ENCODE data around the gene PSMD9. TPM values are rescaled to one million over a fixed set of nuclear protein-coding genes. Genes with fewer than 3 reads are reported as not detected.

Gene PSMD9, protein sequence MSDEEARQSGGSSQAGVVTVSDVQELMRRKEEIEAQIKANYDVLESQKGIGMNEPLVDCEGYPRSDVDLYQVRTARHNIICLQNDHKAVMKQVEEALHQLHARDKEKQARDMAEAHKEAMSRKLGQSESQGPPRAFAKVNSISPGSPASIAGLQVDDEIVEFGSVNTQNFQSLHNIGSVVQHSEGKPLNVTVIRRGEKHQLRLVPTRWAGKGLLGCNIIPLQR
- total RNA-seq (10 to 100 TPM; 52.4 to 72.8 TPM), polyA plus RNA-seq (100 to 1,000 TPM in 1 of 2 donors, 10 to 100 TPM in 1; 39.6 to 134 TPM)
- long read RNA-seq, donor 1, transcript PSMD9-207 (6 exons, 2,784 nt), result major isoform, 32 of 63 reads
- long read RNA-seq, donor 1, partial matches to known transcripts, result 19 of 63 reads
- long read RNA-seq, donor 1, other reads (novel, unspliced or antisense), result 0 of 63 reads
- long read RNA-seq, donor 2, transcript PSMD9-207 (6 exons, 2,784 nt), result major isoform, 11 of 17 reads
- long read RNA-seq, donor 2, partial matches to known transcripts, result 0 of 17 reads
- long read RNA-seq, donor 2, other reads (novel, unspliced or antisense), result 0 of 17 reads
- long read RNA-seq, donor 3, transcript PSMD9-207 (6 exons, 2,784 nt), result major isoform, 17 of 34 reads
- long read RNA-seq, donor 3, partial matches to known transcripts, result 13 of 34 reads
- long read RNA-seq, donor 3, other reads (novel, unspliced or antisense), result 0 of 34 reads
- long read RNA-seq, donor 4, transcript PSMD9-207 (6 exons, 2,784 nt), result major isoform, 10 of 21 reads
- long read RNA-seq, donor 4, partial matches to known transcripts, result 10 of 21 reads
- long read RNA-seq, donor 4, other reads (novel, unspliced or antisense), result 0 of 21 reads
- long read RNA-seq, donor 5, transcript PSMD9-207 (6 exons, 2,784 nt), result major isoform, 46 of 87 reads
- long read RNA-seq, donor 5, partial matches to known transcripts, result 28 of 87 reads
- long read RNA-seq, donor 5, other reads (novel, unspliced or antisense), result 0 of 87 reads

GRCh38 chr12:121888478-121889273 lies at the start of gene PSMD9:
Gene PSMD9, plus strand, starts transcription at chr12:121888790. Its CDS starts 67 bp downstream, at chr12:121888857.
- H3K27ac ChIP-seq (ENCODE audit: low read depth in 1 of 2, low read length in 1 of 2), result peak within 1 kb of the TSS; percentile 98 to 99
- peaks cover 0 to 4% (median 0%) of the 10 kb centered on the region in 4 donors for H3K9me3 ChIP-seq (ENCODE audit: control insufficient read depth in 4 of 4, insufficient read depth in 3 of 4, low read length in 3 of 4)
- ATAC-seq (ENCODE audit: insufficient read depth, low FRiP score) (peak; percentile 99), DNase-seq (peak; percentile 98)
- H3K36me3 ChIP-seq (ENCODE audit: control insufficient read depth in 4 of 4, insufficient read depth in 4 of 4, low read length in 4 of 4), result peaks cover 0 to 11% (median 4%) of the 10 kb centered on the region in 4 donors
- peak within 1 kb of the TSS; percentile 70 for H3K4me3 ChIP-seq
- peaks cover 0 to 17% (median 7%) of the 10 kb centered on the region in 5 donors for H3K4me1 ChIP-seq (ENCODE audit: control insufficient read depth in 5 of 5, insufficient read depth in 5 of 5, low read length in 5 of 5)
- peaks cover 0 to 9% (median 6%) of the 10 kb centered on the region in 3 donors for H3K27me3 ChIP-seq (ENCODE audit: control insufficient read depth in 3 of 3, insufficient read depth in 3 of 3, low read length in 2 of 3)
- TF ChIP-seq, protein P1, sequence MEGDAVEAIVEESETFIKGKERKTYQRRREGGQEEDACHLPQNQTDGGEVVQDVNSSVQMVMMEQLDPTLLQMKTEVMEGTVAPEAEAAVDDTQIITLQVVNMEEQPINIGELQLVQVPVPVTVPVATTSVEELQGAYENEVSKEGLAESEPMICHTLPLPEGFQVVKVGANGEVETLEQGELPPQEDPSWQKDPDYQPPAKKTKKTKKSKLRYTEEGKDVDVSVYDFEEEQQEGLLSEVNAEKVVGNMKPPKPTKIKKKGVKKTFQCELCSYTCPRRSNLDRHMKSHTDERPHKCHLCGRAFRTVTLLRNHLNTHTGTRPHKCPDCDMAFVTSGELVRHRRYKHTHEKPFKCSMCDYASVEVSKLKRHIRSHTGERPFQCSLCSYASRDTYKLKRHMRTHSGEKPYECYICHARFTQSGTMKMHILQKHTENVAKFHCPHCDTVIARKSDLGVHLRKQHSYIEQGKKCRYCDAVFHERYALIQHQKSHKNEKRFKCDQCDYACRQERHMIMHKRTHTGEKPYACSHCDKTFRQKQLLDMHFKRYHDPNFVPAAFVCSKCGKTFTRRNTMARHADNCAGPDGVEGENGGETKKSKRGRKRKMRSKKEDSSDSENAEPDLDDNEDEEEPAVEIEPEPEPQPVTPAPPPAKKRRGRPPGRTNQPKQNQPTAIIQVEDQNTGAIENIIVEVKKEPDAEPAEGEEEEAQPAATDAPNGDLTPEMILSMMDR (IDR thresholded peaks at IDR 0.05; ENCODE audit: control extremely low read depth, extremely low read depth), result peak; percentile 23
- 1% methylated on average over 67 of the region's 67 CpGs for WGBS, 2 donors
- peak within 1 kb of the TSS; percentile 38 to 98 for H3K9ac ChIP-seq (ENCODE audit: insufficient read depth in 1 of 2, low read length in 2 of 2)

DNA sequence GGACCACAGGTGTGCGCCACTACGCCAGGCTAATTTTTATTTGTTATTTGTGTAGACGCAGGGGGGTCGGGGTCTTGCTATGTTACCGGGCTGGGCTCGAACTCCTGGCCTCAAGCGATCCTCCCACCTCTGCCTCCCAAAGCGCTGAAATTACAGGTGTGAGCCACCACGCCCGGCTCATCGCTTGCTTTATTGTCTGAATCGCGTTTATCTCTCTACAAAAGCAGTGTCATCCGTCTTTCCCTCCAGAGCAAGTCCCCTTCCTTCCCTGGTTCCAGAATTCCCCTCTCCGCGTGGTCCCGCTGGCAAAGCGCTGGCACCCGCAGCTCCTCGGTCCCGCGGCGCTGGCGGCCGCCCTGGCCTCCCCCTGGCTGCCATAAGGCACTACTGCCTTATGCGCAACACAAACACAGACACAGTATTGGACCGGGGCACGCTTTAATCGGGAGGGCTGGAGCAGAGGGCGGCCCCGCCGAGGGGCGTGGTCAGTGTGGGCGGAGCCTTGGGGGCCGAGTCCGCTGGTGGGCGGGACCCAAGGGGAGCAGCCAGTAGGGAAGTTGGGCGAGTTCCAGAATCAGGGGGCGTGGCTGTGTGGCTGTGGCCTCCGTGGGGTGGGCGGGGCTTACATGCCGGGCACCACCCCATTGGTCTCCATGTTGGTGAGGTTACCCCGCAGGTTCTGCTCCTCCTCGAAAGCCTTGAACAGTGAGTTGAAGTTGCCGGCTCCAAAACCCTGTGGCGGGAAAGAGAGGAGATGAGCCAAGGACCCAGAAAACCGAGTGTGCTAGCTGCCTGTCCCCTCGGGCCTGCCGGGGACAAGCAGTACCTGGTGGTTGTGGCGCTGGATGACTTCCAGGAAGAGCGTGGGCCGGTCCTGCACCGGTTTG lies 49.2 kb upstream of the PSMD9 start:
- Histone ChIP-seq H3K9ac (ENCODE audit: insufficient read depth in 1 of 2, low read length in 2 of 2) (peak overlapping the region in 1 of 2 donors; percentile 55), H3K4me1 (ENCODE audit: control insufficient read depth in 5 of 5, insufficient read depth in 5 of 5, low read length in 5 of 5) (no peaks in the 10 kb centered on the region), H3K36me3 (ENCODE audit: control insufficient read depth in 4 of 4, insufficient read depth in 4 of 4, low read length in 4 of 4) (no peaks in the 10 kb centered on the region), H3K27ac (ENCODE audit: low read depth in 1 of 2, low read length in 1 of 2) (peak overlapping the region; percentile 43 to 77), H3K9me3 (ENCODE audit: control insufficient read depth in 4 of 4, insufficient read depth in 3 of 4, low read length in 3 of 4) (no peaks in the 10 kb centered on the region), H3K4me3 (peak overlapping the region; percentile 67), H3K27me3 (ENCODE audit: control insufficient read depth in 3 of 3, insufficient read depth in 3 of 3, low read length in 2 of 3) (no peaks in the 10 kb centered on the region)
- WGBS, 2 donors, result 12 to 13% methylated on average over 52 to 53 of the region's 53 CpGs
- TF ChIP-seq, protein P1 (IDR thresholded peaks at IDR 0.05; ENCODE audit: control extremely low read depth, extremely low read depth), result peak; percentile 10
- peak; percentile 97 to 98 (median 97) for DNase-seq
- peak; percentile 99 for ATAC-seq (ENCODE audit: insufficient read depth, low FRiP score)

All from lung (tissue), 16 donors.